GM19240 (cell line): ENCODE data around the gene VPS35L.

Source experiments
- DNase-seq: peaks from one replicate; pipeline ENCODE4 v3.0.0; 2011; ENCODE audit warnings: low spot score; ENCODE audit not compliant: insufficient read length

Gene VPS35L

DNA sequence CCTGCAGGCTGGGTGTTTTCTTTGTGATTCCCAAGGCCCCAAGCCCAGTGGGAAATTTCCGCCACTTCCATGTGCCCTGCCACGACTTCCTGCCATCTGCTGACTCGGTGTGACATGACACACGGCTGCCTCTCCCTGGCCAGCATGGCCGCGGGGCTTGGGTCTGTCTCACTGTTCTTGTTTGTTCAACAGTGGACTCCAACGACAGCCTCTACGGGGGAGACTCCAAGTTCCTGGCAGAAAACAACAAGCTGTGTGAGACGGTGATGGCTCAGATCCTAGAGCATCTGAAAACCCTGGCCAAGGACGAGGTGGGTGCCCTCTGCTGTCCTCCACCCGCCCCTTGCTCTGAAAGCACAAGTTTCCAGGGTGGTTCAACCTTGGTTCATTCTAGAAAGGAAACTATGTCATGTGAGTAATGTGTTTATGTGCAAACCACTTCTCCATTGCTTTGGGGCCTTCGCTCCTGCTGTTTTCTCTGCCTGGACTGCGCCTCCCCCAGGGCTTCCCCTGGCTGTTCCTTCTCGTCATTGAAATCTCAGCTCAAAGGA is 135.7 kb downstream of the VPS35L start:
- no peak for DNase-seq

DNA sequence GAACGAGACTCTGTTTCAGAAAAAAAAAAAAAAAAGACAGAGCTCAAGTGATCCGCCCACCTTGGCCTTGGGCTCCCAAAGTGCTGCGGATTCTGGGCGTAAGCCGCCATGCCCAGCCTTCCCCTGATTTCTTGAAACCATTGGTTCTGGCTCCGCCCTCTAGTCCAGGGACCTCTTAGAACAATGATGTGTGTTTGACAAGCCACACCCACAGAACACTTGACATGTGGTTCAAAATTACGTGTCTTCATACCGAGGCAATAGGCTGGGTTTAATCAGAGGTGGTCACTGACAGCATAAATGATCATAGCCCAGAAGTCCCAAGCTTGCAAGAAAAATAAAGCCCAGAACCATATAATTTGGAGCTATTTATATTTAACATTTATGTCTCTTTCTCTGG is 139.5 kb downstream of the VPS35L start:
- no peak for DNase-seq

DNA sequence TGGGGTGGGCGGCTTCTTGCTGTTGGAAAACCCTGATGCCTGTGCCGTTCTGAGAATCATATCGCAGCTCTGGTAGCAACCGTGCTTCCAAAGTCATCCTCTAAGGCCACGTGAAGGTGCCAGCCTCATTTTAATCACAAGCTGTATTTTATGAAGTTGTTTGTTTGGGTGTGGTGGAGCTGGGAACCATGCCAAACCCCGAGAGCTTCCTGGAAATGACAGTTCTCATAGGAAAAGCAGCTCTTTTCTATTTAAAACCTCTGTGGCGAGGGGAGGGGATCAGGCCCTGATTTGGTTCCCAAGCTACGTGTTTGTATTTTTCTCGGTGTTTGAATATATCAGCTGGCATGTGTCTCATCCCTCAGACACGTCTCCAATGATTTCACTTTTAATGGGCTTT is 140.8 kb downstream of the VPS35L start:
- no peak for DNase-seq

DNA sequence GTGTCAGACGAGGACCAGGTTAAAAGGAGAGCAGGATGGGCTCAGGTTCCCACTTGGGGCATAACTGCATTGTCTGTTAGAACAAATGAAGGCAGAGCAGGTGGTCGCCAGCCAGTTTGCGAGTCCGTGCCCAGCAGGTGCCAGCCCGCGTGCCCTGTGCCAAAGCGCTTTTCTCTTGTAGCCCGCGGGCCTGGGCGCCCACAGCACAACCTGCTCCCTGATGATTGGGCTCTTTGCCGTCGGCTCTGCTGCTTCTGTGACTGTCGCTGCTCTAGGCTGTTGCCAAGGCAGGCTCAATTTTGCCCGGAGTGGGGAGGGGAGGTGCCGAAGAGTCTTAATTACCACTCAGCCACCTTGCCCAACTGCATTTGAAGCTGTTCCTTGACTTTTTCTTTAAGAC is 141.5 kb downstream of the VPS35L start:
- no peak for DNase-seq

DNA sequence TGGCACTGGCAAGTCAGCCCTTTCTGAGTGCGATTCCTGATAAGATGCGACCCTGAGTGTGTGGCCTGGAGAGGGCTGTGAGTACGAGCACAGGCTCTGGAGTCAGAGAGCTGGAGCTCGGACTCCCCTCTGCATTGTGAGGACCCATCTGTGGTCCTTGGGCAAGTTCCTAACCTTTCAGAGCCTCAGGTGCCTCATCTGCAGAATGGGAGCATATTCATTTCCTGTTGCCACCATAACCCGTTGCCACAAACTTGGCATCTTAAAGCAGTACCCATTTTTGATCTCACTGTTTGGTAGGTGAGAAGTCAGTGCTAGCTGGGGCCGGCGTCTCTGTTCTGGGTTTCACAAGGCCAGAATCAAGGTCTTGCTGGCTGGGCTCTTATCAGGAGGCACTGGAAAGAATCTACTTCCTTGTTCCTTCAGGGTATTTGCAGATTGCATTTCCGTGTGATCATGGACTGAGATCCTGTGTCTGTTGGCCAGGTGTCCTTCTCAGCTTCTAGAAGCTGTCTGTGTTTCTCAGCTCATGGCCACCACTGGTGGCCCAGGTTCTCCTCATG is 142.3 kb downstream of the VPS35L start:
- DNase-seq = no peak

DNA sequence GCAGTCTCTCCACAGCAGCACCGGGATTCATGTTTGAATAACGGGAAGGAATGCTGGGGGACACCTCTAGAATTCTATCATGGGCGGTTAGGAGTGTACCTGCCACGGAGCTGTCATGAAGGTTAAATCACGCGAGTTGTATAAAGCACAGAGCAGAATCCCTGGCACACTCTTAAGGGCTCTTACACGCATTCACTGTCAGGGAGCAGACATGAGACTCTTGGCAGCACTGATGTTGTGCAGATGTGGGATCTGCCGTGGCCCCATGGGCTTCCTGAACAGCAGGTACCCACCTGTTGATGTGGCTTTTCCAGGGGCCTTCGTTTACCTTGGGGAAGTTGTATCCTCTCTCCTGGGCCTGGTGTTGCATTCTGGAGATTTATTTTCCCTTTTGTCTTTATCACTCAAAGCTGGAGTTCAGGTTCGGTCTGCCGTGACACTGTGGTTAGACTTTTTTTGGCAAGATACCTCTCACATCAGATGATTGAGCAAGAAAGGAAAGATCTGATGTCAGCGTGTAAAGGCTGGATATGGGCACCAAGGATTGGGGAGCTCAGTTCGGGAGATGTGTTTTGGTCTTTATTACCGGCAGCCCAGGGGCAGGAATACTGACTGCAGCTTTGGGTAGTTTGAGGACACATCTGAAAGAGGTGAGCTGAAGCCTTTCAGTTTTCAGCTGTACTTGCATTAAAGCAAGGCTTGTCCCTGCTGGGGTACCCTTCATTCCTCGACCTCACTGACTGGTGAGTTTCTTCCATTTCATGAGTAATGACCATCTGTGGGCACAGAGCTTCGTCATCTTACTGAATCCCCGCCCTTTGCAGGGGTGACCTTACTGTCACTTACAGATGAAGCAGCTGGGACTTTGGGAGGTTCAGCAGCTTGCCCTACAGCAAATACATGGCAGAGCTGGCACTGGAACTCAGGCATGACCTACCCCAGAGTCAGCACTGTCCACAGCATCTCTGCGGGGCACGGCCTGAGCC is 143.3 kb downstream of the VPS35L start:
- DNase-seq = no peak

DNA sequence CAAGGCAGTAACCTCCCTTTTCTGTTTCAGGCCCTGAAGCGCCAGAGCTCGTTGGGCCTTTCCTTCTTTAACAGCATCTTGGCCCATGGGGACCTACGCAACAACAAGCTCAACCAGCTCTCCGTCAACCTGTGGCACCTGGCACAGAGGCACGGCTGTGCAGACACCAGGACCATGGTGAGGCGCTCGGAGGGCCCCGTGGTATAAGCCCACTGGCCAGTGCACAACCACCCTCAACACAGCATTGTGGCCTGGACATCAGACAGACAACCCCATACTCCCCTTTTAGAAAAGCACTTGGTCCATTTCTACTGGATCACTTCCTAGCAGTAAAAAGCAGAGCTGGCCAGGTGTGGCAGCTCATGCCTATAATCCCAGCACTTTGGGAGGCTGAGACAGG is 144.0 kb downstream of the VPS35L start:
- no peak for DNase-seq

DNA sequence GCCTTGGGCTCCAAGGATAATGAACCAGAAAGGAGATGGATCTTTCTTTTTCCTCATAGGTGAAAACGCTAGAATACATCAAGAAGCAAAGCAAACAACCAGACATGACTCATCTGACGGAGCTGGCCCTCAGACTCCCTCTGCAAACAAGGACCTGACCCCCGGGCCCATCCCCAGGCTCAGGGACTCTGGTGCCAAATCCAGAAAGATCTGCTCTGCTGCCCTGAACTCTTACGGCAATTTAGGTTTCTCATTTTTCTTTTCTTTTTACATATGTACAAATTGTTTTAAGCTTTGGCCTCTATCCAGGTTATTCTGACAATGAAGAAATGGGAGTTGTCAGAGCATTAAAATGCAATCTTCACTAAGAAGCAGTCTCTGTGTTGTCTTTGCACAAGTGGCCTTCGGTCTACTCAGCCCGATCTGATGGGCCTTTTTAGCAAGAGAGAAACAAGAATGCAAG is 144.8 kb downstream of the VPS35L start:
- DNase-seq = no peak

DNA sequence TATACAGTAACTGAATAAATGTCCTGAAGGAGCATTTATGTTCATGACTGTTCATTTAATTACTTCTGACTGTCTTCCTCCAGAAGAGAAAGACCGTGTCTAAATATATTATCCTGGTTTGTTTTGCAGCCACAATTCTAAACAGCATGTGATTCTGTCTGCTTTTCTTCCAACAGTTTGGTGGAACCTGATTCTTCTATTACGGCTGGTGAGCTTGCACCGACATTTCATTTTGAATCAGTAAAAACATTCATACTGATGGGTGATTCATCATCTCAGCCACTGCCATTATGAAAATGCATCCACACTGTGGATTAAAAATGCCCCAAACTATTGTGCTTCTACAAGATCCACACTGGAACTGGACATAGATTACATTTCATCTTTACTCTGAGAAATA is 145.6 kb downstream of the VPS35L start:
- DNase-seq = no peak

DNA sequence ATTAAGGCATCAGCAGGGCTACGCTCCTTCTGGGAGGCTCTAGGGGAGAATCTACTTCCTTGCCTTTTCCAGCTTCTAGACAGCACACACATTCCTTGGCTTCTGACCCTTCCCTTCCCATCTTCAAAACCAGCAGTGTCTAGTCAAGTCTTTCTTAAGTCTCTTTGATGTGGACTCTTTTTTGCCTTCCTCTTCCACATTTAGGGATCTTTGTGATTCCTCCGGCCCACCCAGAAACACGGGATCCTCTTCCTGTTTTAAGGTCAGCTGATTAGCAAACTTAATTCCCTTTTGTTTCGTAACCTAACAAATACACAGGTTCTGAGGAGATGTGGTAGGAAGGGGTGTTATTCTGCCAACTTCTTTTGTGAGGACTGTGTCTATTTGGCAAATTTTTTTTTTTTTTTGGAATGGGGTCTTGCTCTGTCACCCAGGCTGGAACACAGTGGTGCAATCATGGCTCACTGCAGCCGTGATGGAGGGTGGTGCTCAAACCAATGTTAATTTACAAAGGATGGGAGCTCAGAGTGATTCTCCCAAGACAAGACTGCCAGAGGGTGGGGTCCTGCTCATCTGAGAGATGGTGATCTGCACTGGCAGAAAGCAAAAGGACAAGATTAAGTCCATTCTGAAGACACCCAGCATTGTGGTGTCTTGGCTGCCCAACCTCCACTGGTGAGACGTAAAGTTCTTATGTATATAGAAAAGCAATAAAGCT is 147.8 kb downstream of the VPS35L start:
- DNase-seq = no peak

DNA sequence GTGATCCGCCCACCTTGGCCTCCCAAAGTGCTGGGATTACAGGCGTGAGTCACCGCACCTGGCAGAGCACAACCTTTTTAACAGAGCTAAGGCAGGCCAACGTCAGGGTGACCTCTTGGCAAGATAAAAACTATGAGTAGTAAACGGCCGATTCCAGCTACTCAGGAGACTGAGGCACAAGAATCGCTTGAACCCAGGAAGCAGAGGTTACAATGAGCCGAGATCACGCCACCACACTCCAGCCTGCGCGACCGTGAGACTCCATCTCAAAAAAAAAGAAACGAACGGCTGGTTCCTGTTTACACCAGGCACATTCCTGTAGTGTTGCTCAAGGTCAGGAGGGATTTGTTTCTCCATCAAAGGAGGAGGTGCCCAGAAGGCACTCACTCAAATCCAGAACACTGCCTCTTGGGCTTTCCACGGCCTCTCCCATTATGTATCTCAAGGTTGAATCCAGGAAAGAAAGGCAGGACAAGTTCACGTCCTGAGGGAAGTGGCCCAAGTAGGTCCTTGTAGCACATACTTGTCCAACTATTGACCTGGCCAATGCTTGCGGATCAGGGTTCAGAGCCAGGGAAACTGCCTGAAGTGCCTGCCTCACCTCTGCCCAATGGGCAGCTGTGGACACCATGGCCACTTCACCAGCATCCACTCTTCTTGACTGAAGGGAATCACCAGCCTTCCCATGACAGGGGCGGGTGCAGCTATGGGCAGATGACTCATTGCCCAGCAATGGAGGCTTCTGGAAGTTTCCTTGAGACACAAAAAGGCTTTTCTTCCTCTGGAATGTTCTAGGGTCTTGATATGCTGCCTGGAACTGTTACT is 149.0 kb downstream of the VPS35L start:
- no peak for DNase-seq

DNA sequence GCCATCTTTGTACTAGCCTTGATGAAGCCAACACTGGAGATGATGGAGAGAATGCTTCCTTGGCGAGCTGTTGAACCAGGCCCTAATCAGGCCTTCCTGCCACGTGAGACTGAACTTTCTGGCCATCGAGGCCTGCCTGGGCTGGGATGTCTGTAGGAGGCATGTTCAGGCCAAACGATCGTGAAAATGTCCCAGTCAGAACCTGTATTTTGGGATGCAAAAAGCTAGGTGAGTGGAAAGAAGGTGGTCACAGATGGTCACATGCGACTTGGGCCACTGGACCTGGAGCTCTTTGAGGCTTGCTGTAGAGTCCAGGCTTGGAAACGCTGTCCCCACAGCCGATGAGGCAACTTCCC is 149.6 kb downstream of the VPS35L start:
- no peak for DNase-seq

DNA sequence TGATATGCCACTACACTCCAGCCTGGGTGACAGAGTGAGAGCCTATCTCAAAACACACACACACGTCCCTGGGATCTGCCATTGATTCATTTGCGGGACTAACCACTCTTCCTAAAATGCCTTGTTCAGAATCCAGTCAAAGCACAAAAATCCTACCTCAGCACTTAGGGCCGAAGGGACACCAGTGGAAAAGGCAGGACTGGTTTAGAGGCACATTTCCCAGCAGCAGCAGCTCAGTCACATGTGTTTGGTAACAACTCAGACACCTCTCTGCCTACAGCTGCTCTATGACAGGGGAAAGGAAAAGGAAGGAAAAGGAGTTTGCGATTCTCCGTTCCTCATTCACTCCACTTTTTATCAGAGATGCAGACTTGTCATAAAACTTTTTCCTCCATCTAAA is 150.3 kb downstream of the VPS35L start:
- DNase-seq = no peak

DNA sequence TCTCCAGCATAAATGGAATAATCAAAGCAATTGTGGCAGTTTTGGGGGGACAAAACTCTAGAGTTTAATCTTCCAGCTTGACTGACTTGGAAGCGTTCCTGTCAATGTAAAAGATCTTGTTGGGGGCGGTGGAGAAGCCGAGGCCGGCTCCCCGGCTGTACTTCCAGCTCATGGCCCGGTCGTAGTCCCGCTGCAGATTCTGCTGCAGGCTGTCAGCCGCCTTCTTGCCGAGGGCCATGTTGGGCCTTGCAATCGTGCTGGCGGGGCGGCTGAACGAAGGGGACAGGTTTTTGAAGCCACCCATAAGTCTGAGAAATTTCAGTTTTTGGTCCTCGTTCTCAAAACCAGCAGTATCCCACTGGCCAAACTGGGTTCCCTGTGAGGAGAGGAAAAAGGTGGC is 151.3 kb downstream of the VPS35L start:
- DNase-seq = no peak

DNA sequence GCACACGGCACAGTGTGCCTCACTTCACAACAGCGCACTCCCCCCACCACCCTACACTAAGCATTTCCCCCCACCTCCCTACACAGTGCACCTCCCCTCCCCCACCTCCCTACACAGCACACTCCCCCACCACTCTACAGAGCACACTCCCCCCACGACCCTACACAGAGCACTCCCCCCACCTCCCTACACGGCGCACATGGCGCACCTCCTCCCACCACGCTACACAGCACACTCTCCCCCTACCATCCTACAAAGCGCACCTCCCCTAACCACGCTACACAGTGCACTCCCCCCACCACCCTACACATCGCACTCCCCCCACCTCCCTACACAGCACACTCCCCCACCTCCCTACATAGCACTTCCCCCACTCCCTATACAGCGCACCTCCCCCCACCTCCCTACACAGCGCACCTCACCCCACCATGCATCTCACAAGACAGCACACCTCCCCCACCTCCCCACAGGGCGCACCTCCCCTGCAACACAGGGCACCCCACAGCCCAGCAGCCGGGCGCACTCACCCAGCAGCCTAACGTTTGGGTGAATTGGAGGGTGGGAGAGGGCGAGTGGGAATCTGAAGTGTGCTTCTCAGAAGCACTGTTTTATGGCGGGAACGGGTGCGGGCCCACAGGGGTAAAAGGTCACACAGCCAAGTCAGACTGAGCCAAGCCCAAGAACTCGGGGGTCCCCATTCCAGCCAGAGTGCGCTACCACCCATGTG is 152.2 kb downstream of the VPS35L start:
- no peak for DNase-seq

DNA sequence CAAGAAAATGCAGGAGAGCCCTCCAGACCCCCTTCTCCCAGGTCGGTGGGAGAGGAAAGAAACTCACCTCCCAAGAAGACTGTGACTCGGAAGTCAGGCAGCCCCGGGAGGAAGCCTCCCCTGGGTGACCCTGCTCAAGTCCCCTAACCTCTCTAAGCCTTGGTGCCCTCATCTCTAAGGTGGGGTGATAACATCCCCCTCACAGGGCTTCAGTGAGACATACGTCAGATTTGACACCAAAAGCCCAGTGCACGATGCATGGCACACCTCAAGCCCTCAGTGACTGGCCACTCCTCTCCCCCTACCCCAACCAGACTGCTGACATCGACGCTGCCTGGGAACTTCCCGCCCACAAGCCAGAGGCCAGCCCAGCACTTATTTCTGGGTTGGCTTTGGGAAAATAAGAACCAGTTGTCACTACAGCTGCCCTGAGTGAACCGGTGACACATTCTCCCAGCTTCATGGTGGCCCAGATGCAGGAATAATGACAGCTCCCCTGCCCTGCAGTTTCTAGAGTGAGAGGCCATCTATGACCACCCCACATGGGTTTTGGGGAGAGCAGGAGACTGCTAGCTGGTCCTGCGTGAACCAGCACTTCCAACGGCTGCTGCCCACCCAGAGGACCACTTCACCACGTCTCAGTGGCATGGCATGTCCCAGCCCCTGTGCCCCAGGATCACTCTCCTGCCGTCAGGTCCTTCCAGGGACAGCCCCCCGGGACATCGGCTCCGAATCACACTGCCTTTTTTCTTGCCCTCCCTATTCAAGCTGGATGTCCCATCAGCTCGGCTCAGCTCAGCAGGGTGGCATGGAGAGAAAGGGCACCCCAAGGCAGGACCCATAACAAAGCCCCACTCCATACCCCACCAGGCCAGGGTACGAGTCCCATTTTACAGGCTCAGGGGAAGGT is 153.0 kb downstream of the VPS35L start:
- no peak for DNase-seq

DNA sequence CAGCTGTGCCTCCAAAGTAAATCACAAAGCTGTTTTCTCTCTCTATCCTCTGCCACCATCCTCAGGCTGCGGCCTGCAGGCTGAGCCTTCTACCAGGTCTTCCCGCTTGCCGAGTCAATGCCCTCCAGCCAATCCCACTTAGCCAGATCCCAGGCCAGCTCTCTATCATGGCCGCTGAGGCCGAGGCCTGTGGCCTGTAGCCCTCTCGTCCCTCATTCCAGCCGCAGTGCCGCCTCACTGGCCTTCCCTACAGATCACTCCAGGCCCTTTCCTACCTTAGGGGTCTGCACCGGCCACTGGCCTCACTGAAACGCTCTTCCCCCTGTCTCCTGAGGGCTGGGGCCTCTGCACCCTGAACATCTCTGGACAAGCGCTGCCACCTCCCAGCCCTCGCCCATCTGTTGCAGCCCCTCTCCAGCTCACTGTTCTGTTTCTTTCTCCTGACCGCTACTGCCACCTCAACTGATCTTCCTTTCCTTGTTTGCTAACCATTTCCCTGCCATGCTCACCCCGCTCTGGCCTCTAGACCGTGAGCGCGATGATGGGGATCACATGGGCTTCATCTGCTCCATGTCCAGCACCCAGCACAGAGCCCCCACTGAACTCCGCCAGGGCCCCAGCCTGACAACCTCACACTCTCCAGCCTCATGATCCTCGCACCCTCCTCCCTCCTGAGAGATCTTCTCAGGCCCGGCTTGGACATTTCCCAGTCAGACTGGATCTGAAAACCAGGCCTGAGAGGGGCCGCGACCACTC is 154.1 kb downstream of the VPS35L start:
- DNase-seq = no peak

DNA sequence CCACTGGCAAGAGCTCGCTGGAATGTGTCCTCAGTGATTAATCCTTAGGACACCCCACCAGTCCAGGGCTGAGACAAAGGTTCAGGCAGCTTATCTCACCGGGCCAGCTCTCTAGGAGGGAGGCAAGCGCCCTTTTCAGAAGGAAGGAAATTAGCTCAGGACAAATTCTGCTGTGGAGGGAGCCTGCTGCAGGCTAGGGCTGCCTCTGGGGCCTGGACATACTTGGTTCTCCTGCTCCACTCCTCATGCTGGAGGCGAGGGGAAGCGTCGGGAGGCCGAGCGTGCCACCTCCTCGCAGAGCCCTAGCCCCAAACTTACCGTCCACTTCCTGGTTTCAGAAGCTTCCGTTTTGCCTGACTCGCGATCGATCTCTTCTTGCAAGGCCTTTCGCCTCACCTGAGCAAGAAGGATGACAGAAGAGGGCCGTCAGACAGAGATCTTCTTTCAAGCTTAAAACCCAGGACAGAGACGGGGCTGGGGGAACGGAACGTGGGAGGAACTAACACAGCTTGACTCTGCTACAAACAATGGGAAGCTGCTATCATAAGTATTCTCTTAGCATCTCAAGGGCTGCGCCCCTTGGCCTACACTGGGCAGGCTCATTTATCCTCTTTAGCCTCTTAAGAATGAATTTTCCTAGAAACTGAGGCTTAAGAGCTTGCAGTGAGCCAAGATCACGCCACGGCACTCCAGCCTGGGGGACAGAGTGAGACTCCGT is 154.8 kb downstream of the VPS35L start:
- DNase-seq = no peak
